T-helper 1 cell treated with Interleukin-12 subunit alpha and Interleukin-12 subunit beta and Interleukin-4 antibody, amounts not matched to agents 30 ng/mL and 1 ng/mL, for 36 hours (primary cell): Measurements from ENCODE around the gene RRP7A. TPM values are rescaled to one million over a fixed set of nuclear protein-coding genes. Genes with fewer than 3 reads are reported as not detected.
"Not testable (repeated sequence)": the region's sequence is repeated elsewhere in the genome, so short reads cannot be mapped to it uniquely, and the experiment has no call there.

Source experiments
- intact Hi-C: fragments of 100-400 bp; cut with micrococcal nuclease; formaldehyde crosslinking; loops from one replicate; pipeline ENCODE4 v1.15.1; 2024
- total RNA-seq: library from RNA; stranded (reverse); gene quantifications from 2 replicates; pipeline ENCODE4 v1.2.3, GENCODE V29; 2022

Gene RRP7A
- total RNA-seq = 68.3 and 77.6 TPM in 2 replicates

DNA sequence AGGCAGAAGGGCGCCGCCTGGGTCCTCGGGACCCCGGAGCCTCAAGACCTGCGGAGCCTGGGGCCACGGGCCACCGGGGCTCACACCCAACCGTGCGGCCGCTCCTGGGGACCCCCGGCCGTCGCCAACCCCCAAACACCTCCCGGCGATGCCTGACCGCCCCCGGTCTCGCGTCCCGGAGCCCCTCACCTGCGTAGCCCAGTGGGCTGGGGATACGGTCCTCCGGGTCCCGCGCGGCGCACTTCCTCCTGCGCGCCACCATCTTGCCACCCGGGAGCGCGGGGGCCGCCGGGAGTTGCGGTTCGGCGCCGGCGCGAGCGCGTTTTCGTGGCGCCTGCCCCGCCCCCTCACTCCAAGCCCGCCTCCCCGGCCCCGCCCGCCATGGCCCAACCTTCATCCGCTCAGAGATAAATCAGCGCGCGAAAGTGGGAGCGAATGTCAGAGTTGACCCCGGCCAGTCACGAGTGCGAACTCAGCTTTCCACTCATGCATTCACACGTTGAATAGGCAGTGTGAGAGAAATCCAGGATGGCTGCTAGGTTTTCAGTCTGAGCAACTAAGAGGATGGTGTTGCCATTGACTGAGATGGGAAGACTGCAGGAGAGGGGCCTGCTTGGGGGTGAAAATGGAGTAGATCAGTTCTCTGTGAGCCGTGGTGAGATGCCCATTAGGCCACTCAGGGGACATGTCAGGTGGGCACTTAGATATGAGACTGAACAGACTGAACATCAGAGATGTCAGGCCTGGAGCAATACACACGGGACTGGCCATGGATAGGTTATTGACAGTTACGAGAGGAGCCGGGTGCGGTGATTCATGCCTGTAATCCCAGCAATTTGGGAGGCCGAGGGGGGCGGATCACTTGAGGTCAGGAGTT is at the start of gene RRP7A:
RRP7A (minus strand) TSS at position 272 of the 877 bp plus-strand sequence; CDS start at position 262, 10 bp downstream.
- intact Hi-C loops = loop anchor here (1.0 to 2.0 kb wide), 5 partner anchors 14 to 429 kb away; partner anchors contain the start of genes NDUFA6 and SERHL2

GRCh38 chr22:42567950-42568349 is 48.4 kb upstream of the RRP7A start:
- intact Hi-C loops = not testable (repeated sequence)

- intact Hi-C loops = no loop called here
Measured at GRCh38 chr22:42565956-42566355, 46.4 kb upstream of the RRP7A start.

DNA sequence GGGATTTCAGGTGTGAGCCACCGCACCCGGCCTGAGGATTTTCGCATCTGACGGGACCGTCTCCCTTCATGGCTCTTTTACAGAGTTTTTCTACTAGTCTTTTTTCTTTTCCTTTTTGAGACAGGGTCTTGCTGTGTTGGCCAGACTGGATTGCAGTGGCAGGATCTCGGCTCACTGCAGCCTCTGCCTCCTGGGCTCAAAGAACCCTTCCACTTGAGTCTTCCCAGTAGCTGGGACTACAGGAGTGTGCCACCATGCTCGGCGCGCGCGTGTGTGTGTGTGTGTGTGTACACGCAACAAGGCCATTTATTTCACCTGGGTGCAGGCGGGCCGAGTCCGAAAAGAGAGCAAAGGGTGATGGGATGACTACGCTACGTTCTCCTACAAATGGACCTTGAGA is 45.1 kb upstream of the RRP7A start:
- intact Hi-C loops = no loop called here

- intact Hi-C loops = not testable (repeated sequence)
Measured at GRCh38 chr22:42563943-42564342, 44.3 kb upstream of the RRP7A start.

DNA sequence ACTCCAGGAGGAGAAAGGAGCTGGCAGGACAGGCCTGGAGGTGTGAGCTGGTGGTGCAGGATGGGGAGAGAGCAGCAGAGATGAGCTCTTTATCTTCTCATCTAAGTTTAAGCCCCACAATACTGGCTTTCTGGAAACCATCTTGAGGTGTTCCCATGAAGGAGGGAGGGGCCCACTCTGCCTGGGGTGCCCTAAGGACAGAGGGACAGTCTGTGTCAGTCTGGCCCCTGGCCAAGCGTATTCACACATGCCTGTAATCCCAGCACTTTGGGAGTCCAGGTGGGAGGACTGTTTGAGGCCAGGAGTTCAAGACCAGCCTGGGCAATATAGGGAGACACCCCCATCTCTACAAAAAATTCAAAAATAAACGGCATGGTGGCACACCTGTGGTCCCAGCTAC is 43.1 kb upstream of the RRP7A start:
- intact Hi-C loops = no loop called here

GRCh38 chr22:42562279-42562678 is 42.7 kb upstream of the RRP7A start:
- intact Hi-C loops = no loop called here

DNA sequence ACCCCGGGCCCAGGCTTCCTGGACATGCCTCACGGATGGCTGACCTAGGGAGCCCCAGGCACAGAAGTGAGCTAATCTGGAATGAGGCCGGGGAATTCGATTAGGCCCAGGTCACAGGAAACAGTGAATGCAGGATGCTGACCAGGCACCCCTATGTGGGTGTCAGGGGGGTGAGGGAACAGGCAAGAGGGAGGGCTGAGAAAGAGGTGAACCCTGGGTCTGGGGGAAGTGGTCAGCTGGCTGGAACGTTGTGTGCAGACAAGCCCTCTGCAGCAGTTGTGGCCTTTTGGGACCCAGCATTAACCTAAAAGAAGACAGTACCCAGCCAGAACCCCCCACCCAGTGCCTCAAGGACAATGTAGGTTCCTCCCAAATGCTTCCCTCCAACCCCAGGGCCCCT is 42.3 kb upstream of the RRP7A start:
- intact Hi-C loops = no loop called here

GRCh38 chr22:42560781-42561180 is 41.2 kb upstream of the RRP7A start:
- intact Hi-C loops = no loop called here

DNA sequence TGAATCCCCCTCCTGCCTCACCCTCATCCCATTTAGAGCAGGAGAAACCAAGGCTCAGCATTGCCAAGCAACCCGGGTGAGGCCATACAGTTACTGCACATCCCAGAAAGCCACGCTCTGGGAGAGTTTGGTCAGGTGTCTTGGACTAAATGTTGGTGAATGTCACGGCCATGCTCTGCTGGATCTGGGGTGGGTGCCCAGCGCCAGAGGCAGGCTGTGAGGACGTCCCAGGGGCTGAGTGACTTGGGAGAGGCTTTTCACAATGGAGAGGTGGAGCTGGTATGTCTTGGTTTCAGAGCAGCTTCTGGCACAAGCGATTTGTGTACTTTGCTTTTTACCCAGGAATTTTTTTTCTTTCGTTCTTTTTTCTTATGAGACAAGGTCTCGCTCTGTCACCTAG is 40.8 kb upstream of the RRP7A start:
- intact Hi-C loops = no loop called here

DNA sequence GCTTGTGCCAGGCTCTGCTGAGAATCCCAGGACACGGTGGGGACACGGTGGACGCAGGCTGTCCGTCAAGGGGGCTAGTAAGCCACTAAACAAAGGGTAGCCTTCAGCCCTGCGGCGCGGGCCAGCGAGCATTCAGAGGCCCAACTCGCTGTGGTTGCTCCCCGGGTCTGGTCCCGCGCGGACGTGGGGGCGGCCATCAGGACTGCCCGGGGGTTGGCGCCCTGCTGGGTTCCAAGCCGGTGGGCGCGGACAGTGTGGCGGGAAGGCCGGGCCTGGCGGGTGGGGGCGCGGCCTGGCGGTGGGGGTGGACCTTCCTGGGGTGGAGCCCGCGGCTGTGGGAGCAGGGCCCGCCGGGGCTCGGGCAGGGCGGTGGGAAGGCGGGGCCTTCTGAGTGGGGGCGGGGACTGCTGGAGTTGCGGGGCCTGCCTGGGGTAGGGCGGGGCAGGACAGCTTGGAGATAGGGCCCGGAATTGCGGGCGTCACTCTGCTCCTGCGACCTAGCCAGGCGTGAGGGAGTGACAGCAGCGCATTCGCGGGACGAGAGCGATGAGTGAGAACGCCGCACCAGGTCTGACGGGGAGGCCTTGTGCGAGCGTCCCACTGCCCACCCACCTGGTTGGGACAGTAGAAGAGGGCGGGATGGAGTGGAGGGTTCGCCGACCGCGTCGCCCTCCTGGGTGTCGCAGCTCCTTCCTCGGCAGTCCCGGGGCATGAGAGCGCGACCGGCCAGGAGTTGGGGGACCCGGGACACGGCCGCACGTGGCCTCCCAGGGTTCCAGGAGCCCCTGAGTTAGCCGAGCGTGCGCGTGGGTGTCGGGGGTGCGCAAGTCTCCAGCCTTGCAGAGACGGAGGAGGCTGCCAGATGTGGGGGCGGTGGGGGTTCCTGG is 34.1 kb upstream of the RRP7A start, which contains the start of gene SERHL2:
SERHL2 (plus strand) TSS at position 482 of the 887 bp plus-strand sequence; CDS start at position 547, 65 bp downstream.
- intact Hi-C loops = loop anchor here (2.0 to 5.0 kb wide), 7 partner anchors 29 to 461 kb away; partner anchors contain the start of genes NDUFA6, POLDIP3 and RRP7A

- intact Hi-C loops = loop anchor here (2.0 to 5.0 kb wide), 7 partner anchors 31 to 460 kb away; partner anchors contain the start of genes NDUFA6, POLDIP3 and RRP7A
Measured at GRCh38 chr22:42552294-42552647, 32.7 kb upstream of the RRP7A start.

DNA sequence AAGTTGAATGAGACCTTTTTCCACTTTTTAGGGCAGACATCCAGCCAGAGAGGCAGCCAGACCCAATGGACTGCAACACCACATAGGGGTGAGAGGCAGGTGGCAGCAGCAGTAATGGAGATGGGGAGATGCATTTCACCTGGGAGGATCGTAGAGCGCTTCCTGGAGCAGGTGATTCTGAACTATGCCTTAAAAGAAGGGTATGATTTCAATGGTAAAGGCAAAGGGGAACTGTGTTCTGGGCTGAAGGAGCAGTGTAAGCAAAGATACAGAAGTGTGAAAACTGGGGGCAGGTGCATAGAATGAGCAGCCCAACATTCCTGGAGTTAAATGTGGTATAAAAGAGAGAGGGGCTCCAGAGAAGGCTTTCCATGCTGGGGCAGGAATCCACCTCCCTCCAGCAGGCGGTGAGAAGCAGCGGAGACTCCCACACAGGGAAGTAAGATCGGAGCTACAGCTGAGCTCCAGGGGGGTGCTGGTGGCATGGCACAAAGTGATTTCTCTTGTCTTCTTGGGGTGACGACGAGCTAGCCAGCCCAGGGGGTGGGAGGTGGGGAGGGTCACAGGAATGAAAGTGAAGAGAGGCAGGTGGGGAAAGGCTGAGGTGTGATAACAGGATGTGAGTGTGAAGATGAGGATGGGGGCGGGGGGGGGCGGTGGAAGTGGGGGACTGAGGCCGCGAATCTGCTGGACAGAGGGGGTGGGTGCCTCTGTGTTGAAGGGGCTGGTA is 29.9 kb upstream of the RRP7A start:
- intact Hi-C loops = loop anchor here (1.0 to 5.0 kb wide), 4 partner anchors 16 to 457 kb away; partner anchors contain the start of gene NDUFA6

GRCh38 chr22:42548597-42549330 is 29.2 kb upstream of the RRP7A start:
- intact Hi-C loops = no loop called here

- intact Hi-C loops = not testable (repeated sequence)
Measured at GRCh38 chr22:42548126-42548525, 28.5 kb upstream of the RRP7A start.

DNA sequence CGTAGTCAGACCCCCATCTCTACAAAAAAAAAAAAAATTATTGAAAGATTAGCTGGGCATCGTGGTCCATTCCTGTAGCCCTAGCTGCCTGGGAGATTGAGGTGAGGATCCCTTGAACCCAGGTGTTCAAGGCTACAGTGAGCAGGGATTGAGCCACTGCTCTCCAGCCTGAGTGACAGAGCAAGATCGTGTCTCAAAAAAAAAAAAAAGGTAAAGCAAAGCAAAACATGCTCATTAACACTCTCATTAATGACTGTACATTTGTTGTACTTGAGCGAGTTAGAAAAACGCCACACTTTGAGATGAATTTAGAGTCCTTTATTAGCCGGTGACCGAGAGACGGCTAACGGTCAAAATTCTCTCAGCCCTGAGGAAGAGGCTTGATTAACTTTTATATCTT is 28.0 kb upstream of the RRP7A start:
- intact Hi-C loops = no loop called here

GRCh38 chr22:42544686-42545085 is 25.1 kb upstream of the RRP7A start:
- intact Hi-C loops = no loop called here

GRCh38 chr22:42539236-42539771 is 19.7 kb upstream of the RRP7A start:
- intact Hi-C loops = not testable (repeated sequence)

DNA sequence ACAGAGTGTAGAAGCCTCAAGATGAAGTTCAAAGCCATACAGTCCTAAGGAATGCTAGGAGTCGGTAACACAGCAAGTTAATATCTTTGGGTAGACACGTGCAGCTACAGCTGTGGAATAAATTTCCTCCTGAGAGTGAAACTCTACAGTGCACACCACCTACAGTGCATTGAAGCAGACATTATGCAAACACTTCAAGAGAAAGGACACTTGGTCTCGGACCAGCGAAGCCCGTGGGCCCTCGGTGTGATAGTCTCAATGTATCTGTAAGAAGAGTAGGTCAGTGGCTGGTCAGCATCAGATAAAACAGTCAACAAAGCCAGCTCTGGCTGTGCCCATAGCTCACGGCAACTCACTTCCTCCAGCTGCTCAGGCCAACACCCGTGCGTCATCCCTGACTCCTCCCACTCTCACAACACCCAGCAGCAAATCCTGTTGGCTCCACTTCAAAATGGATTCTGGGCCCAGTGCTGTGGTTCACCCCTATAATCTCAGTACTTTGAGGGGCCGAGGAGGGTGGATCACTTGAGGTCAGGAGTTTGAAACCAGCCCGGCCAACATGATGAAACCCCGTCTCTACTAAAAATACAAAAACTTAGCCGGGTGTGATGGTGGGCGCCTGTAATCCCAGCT is 17.7 kb upstream of the RRP7A start:
- intact Hi-C loops = not testable (repeated sequence)
